GM10248 (cell line): Measurements from ENCODE around the gene PIPOX.

Source experiments
- CTCF ChIA-PET: fragments of 300-600 bp; sonication (Branson Sonifier 250); formaldehyde crosslinking; extraction: SDS; loops from one replicate; lab custom pipeline; 2021; ENCODE audit warnings: antibody characterized with exemption; lab: Yijun Ruan, JAX
- POLR2A ChIA-PET: fragments of 350-650 bp; sonication (Branson Sonifier 250); formaldehyde crosslinking; extraction: SDS; loops from one replicate; lab custom pipeline; 2020; ENCODE audit warnings: antibody characterized with exemption; lab: Yijun Ruan, JAX
- DNase-seq: peaks from one replicate; pipeline ENCODE4 v3.0.0; 2012; ENCODE audit errors: extremely low spot score
- TF ChIP-seq, protein P1 (sequence below): IDR thresholded peaks from 2 replicates; pipeline ENCODE4 v1.5.1; 2012; ENCODE audit warnings: mild to moderate bottlenecking, low read depth; ENCODE audit errors: extremely low read depth, missing control alignments, control extremely low read depth

PIPOX gene

GRCh38 chr17:29093090-29093871, 50.3 kb downstream of the PIPOX start:
- ChIA-PET POLR2A (no interaction called here), CTCF (interaction anchor here (0.6 to 3.0 kb wide), 8 partner anchors 14 to 128 kb away, joined by 3 to 21 read pairs (median 4); no protein-coding TSS in a partner anchor)
- TF ChIP-seq, protein P1, sequence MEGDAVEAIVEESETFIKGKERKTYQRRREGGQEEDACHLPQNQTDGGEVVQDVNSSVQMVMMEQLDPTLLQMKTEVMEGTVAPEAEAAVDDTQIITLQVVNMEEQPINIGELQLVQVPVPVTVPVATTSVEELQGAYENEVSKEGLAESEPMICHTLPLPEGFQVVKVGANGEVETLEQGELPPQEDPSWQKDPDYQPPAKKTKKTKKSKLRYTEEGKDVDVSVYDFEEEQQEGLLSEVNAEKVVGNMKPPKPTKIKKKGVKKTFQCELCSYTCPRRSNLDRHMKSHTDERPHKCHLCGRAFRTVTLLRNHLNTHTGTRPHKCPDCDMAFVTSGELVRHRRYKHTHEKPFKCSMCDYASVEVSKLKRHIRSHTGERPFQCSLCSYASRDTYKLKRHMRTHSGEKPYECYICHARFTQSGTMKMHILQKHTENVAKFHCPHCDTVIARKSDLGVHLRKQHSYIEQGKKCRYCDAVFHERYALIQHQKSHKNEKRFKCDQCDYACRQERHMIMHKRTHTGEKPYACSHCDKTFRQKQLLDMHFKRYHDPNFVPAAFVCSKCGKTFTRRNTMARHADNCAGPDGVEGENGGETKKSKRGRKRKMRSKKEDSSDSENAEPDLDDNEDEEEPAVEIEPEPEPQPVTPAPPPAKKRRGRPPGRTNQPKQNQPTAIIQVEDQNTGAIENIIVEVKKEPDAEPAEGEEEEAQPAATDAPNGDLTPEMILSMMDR, result no peak
- DNase-seq, result no peak

DNA sequence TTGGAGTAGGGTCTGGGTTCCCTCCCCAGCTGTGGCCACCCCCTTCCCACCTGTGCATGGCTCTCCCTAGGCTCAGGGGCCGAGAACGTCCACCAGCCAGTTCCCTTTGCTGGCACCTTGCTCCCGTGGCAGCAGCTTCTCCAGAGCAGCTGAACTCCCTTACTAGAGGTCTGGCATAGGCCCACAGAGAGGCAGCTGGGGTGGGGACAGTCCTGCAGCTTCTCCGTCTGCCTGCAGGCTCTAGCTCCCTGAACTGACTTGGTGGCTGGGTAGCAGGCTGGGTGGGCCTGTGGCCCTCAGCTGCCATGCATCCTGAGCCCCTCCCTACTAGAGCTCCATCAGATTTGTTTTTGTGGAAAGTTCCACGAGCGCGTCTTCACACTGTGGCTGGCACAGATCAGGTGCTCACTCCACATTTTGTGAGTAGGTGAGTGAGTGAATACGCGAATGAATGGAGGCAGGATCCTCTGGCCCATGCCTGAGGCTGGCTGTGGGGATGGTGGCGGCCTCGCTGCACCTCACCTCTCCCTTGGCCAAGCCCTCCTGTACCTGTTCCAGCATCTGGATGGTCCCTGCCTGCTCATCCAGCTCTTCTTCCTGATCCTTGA, 51.3 kb downstream of the PIPOX start:
- DNase-seq, result no peak
- CTCF ChIA-PET, result interaction anchor here (0.9 to 1.6 kb wide), 3 partner anchors 18 to 128 kb away, joined by 3 to 7 read pairs (median 4); no protein-coding TSS in a partner anchor
- POLR2A ChIA-PET, result no interaction called here
- TF ChIP-seq, protein P1, result no peak

GRCh38 chr17:29095439-29095838, 52.5 kb downstream of the PIPOX start:
- TF ChIP-seq, protein P1, result no peak
- POLR2A ChIA-PET, result no interaction called here
- CTCF ChIA-PET, result no interaction called here
- no peak for DNase-seq

DNA sequence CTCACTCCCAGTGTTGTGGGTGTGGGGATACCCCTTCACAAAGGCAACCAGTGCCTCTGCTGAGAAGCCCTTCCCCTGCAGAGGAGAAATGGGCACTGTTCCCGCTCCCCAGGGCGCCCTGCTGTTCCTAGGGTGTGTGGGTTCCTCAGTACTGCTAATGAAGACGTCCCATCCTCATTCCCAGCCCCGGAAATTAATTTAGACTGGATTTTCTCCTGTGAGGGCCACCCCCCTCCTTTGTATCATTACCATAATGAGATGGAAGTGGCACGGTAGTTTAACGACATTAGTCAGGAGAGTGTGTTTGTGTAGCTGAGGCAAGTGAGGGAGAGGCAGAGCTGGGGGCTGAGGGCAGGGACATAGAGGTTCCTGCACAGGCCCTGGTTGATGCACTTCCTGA, 53.2 kb downstream of the PIPOX start:
- CTCF ChIA-PET, result no interaction called here
- DNase-seq, result no peak
- POLR2A ChIA-PET, result no interaction called here
- TF ChIP-seq, protein P1, result no peak

DNA sequence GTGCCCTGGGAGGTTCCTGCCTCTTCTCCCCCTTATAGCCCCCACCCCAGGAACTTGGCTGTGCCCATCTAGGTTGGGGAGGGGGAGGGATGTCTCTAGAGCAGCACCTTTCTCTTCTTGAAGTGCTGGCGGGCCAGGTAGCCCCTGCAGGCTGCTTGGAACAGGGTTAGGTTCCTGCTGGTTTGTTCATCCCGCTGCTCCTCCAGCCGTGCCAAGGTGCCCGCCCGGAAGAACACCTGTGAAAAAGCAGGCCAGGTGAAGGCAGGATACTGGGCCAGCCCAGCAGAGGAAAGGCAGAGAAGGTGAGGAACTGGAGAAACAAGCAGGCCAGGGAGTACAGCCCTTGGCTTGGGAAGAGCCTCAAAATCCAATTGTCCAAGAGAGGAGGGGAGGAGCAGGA, 56.6 kb downstream of the PIPOX start:
- ChIA-PET CTCF (interaction anchor here (2.2 kb wide), 1 partner anchor 134 kb away, joined by 9 read pairs; no protein-coding TSS in a partner anchor), POLR2A (no interaction called here)
- TF ChIP-seq, protein P1, result no peak
- no peak for DNase-seq

DNA sequence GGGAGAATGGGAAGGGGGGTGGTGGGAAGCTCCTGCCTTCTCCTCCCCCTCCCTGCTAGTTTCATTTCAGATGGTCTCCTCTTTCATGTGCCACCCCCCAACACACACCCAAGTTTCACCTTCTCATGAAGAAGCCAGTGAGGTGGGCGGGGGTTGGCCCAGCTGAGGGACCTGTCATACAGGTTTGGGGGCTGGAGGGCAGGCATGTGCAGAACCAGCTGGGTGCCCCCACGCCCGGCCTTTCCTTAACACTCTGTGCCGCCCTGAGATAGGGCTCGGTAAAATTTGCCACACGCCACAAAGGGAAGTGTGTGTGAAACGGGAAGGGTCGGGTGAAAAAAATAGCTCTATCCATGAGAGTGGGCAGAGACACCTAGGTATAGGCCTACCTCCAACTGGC, 57.4 kb downstream of the PIPOX start:
- TF ChIP-seq, protein P1, result no peak
- CTCF ChIA-PET, result interaction anchor here (1.6 to 3.8 kb wide), 3 partner anchors 13 to 135 kb away, joined by 9 to 29 read pairs (median 9); no protein-coding TSS in a partner anchor
- POLR2A ChIA-PET, result no interaction called here
- DNase-seq, result no peak
